NOMO-1 treated with DMSO at 0.1 percent for 48 hours (cell line): Measurements from ENCODE around the gene HNF4A.

ENCODE experiments used
- DNase-seq: peaks from one replicate; lab custom pipeline; 2025; ENCODE audit not compliant: unreplicated experiment; lab: John Stamatoyannopoulos, UW

Gene HNF4A

GRCh38 chr20:44423480-44423879 is 68.0 kb downstream of the HNF4A start:
- no peak for DNase-seq

GRCh38 chr20:44424039-44424495 is 68.6 kb downstream of the HNF4A start:
- DNase-seq: no peak

DNA sequence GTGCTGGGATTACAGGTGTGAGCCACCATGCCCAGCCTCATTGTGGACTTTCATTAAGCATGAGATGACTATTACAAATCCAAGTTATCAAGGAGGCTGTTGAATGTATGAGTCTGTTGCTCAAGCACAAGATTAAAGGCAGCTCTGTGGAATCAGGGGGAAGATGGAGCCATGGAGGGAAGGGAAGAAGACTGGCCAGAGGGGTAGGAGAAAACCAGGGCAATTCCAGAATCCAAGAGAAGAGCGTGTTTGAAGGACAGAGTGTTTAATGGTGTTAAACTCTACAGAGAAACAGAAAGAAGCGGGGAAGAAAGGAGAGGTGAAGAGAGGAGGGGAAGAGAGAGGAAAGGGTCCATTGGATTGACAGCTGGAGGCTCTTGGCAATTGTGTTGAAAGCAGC is 70.4 kb downstream of the HNF4A start:
- no peak for DNase-seq

- DNase-seq: no peak
Measured at GRCh38 chr20:44426879-44427790, 71.6 kb downstream of the HNF4A start.

DNA sequence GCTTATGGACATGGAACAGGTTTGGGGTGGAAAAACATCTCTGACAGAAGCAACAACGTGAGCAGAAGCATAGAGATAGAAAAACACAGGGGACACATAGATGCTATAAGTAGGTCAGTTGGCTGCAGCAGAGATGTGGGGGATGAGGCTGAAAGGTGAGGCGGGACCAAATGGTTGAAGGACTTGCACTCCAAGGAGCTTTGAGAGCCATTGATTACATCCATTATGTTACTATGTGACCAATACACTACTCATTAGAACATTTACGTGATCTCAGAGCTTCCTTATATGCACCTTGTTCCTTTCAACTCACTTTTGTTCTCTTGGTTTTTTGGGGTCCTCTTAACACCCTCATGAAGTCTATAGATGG is 72.3 kb downstream of the HNF4A start:
- DNase-seq: no peak

GRCh38 chr20:44428174-44429016 is 72.9 kb downstream of the HNF4A start:
- DNase-seq: no peak

DNA sequence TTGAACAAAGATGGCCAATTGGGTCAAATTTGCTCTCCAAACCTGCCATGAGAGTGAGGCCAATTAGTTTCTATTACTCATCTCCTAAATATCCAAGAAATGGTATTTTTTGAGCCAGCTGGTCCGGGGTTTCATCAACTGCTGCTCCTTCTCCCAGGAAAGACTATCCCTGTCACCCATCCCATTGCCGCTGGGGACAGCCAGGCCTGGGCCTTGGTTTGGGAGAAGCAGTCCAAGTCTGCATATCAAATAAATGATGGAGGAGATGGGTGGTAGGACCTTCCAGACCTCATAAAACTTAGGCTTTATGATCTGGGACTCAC is 73.5 kb downstream of the HNF4A start:
- no peak for DNase-seq

DNA sequence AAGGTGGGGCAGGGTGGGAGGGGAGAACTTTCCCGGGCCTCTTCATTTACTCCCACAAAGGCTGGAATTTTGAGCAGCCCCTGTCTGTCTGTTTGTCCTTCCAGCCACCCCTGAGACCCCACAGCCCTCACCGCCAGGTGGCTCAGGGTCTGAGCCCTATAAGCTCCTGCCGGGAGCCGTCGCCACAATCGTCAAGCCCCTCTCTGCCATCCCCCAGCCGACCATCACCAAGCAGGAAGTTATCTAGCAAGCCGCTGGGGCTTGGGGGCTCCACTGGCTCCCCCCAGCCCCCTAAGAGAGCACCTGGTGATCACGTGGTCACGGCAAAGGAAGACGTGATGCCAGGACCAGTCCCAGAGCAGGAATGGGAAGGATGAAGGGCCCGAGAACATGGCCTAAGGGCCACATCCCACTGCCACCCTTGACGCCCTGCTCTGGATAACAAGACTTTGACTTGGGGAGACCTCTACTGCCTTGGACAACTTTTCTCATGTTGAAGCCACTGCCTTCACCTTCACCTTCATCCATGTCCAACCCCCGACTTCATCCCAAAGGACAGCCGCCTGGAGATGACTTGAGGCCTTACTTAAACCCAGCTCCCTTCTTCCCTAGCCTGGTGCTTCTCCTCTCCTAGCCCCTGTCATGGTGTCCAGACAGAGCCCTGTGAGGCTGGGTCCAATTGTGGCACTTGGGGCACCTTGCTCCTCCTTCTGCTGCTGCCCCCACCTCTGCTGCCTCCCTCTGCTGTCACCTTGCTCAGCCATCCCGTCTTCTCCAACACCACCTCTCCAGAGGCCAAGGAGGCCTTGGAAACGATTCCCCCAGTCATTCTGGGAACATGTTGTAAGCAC is 74.1 kb downstream of the HNF4A start:
- no peak for DNase-seq

GRCh38 chr20:44430270-44431065 is 75.0 kb downstream of the HNF4A start:
- no peak for DNase-seq

DNA sequence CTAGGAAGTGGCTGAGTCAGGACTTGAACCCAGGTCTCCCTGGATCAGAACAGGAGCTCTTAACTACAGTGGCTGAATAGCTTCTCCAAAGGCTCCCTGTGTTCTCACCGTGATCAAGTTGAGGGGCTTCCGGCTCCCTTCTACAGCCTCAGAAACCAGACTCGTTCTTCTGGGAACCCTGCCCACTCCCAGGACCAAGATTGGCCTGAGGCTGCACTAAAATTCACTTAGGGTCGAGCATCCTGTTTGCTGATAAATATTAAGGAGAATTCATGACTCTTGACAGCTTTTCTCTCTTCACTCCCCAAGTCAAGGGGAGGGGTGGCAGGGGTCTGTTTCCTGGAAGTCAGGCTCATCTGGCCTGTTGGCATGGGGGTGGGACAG is 75.6 kb downstream of the HNF4A start:
- DNase-seq: no peak

- no peak for DNase-seq
Measured at GRCh38 chr20:44431502-44432234, 76.2 kb downstream of the HNF4A start.

GRCh38 chr20:44432618-44433577 is 77.4 kb downstream of the HNF4A start:
- DNase-seq: no peak

GRCh38 chr20:44433751-44434538 is 78.4 kb downstream of the HNF4A start:
- DNase-seq: no peak

DNA sequence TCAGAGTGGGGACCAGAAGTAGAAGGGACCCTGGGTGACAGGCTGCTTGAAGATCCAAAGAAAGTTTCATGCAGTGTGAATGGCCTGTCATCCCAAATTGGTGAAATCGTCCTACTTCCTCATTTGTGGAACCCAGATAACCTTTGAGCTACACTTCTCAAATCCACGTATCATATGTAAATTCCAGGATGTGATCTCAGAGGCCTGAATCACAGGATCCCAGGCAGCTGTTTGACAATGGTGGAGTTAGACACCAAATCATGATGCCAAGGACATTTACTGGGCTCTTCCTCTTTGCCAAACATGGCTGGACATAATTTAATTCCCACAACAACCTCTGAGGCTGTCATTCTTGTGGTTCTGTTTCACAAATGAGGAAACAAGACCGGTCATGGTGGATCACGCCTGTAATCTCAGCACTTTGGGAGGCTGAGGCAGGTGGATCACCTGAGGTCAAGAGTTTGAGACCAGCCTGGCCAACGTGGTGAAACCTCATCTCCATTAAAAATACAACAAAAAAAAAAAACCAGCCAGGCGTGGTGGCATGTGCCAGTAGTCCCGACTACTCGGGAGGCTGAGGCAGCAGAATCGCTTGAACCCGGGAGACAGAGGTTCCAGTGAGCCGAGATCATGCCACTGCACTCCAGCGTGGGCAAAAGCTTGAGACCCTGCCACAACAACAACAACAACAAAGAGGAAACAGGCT is 80.3 kb downstream of the HNF4A start:
- DNase-seq: peak; percentile 76

GRCh38 chr20:44436393-44436792 is 80.9 kb downstream of the HNF4A start:
- DNase-seq: no peak

- DNase-seq: no peak
Measured at GRCh38 chr20:44437497-44437896, 82.0 kb downstream of the HNF4A start.

DNA sequence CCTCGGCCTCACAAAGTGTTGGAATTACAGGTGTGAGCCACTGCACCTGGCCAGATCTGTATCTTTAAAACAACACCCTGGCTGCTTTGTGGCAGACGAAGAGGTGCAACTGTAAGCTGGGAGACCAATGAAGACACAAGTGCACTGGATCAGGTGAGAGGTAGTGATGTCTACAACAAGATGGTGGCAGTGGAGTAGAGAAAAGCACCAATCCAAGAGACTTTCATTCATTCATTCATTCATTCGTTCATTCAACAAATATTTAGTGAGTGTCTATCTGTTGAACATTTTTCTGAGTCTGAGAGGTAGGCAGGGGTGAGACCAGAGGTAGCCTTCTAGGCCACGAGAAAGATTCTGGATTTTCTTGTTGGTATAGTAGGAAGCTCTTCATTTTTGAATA is 83.3 kb downstream of the HNF4A start:
- no peak for DNase-seq
